H9 (cell line): ENCODE data around the gene SNPH. TPM values are rescaled to one million over a fixed set of nuclear protein-coding genes. Genes with fewer than 3 reads are reported as not detected.
A peak's percentile ranks its signal among the peaks of the same experiment; 100 is the strongest.

ENCODE experiments used
- DNase-seq: peaks from one replicate; pipeline ENCODE4 v3.0.0-alpha.2; 2017
- H2AFZ ChIP-seq: one replicate; pipeline ENCODE4 v1.6.1; 2013; ENCODE audit warnings: mild to moderate bottlenecking, low read length, control low read depth, moderate library complexity
- H2AK5ac ChIP-seq: 2 replicates; pipeline ENCODE4 v1.6.1; 2013; ENCODE audit warnings: low read length, control low read depth, mixed read lengths; ENCODE audit not compliant: insufficient read length
- H2BK120ac ChIP-seq: one replicate; pipeline ENCODE4 v1.6.1; 2013; ENCODE audit warnings: low read depth, mild to moderate bottlenecking, low read length, control low read depth, inconsistent platforms; ENCODE audit not compliant: poor library complexity, severe bottlenecking
- H2BK12ac ChIP-seq: 2 replicates; pipeline ENCODE4 v1.6.1; 2013; ENCODE audit warnings: low read length, control low read depth, mixed read lengths, low read depth; ENCODE audit not compliant: insufficient read length
- H2BK15ac ChIP-seq: 2 replicates; pipeline ENCODE4 v1.6.1; 2013; ENCODE audit warnings: low read depth, low read length, control low read depth
- H2BK20ac ChIP-seq: one replicate; pipeline ENCODE4 v1.6.1; 2013; ENCODE audit warnings: low read depth, mild to moderate bottlenecking, low read length, control low read depth, inconsistent platforms; ENCODE audit not compliant: poor library complexity, severe bottlenecking
- H2BK5ac ChIP-seq: 2 replicates; pipeline ENCODE4 v1.6.1; 2013; ENCODE audit warnings: low read length, control low read depth, mixed read lengths; ENCODE audit not compliant: insufficient read length
- H3K14ac ChIP-seq: 2 replicates; pipeline ENCODE4 v1.6.1; 2013; ENCODE audit warnings: low read length, control low read depth; ENCODE audit not compliant: insufficient read depth
- H3K18ac ChIP-seq: 2 replicates; pipeline ENCODE4 v1.6.1; 2013; ENCODE audit warnings: low read depth, mild to moderate bottlenecking, mixed read lengths, low read length, control low read depth; ENCODE audit not compliant: insufficient read length
- H3K23ac ChIP-seq: 2 replicates; pipeline ENCODE4 v1.6.1; 2013; ENCODE audit warnings: low read length, control low read depth, mixed read lengths, low read depth; ENCODE audit not compliant: insufficient read length
- H3K23me2 ChIP-seq: 2 replicates; pipeline ENCODE4 v1.6.1; 2013; ENCODE audit warnings: low read depth, mild to moderate bottlenecking, mixed read lengths, low read length, control low read depth; ENCODE audit not compliant: insufficient read length, poor library complexity, severe bottlenecking
- H3K27ac ChIP-seq: 2 replicates; pipeline ENCODE4 v1.5.1; 2013; ENCODE audit warnings: low read length, control low read depth, mixed read lengths, low read depth; ENCODE audit not compliant: insufficient read length
- H3K27me3 ChIP-seq: 2 replicates; pipeline ENCODE4 v1.6.1; 2013; ENCODE audit warnings: low read length, control low read depth, inconsistent platforms; ENCODE audit not compliant: insufficient read depth
- H3K4ac ChIP-seq: 2 replicates; pipeline ENCODE4 v1.6.1; 2013; ENCODE audit warnings: low read depth, mild to moderate bottlenecking, control low read depth, inconsistent platforms, low read length, moderate library complexity
- H3K4me1 ChIP-seq: 2 replicates; pipeline ENCODE4 v1.6.1; 2013; ENCODE audit warnings: low read length, control low read depth, inconsistent platforms; ENCODE audit not compliant: insufficient read depth
- H3K4me2 ChIP-seq: 2 replicates; pipeline ENCODE4 v1.6.1; 2013; ENCODE audit warnings: low read length, control low read depth, mixed read lengths; ENCODE audit not compliant: insufficient read length, insufficient read depth
- H3K56ac ChIP-seq: 2 replicates; pipeline ENCODE4 v1.6.1; 2013; ENCODE audit warnings: low read depth, mild to moderate bottlenecking, mixed read lengths, low read length, control low read depth; ENCODE audit not compliant: insufficient read length
- H3K79me1 ChIP-seq: 2 replicates; pipeline ENCODE4 v1.6.1; 2013; ENCODE audit warnings: low read depth, mild to moderate bottlenecking, moderate library complexity, low read length, control low read depth, inconsistent platforms; ENCODE audit not compliant: insufficient read depth, poor library complexity, severe bottlenecking
- H3K79me2 ChIP-seq: 2 replicates; pipeline ENCODE4 v1.6.1; 2013; ENCODE audit warnings: low read length, control low read depth, inconsistent platforms; ENCODE audit not compliant: insufficient read depth
- H3K9ac ChIP-seq: 2 replicates; pipeline ENCODE4 v1.6.1; 2013; ENCODE audit warnings: low read length, control low read depth, mixed read lengths; ENCODE audit not compliant: insufficient read length; ENCODE audit errors: extremely low read depth
- H3K9me3 ChIP-seq: one replicate; pipeline ENCODE4 v1.6.1; 2013; ENCODE audit warnings: low read depth, low read length, inconsistent platforms; ENCODE audit not compliant: control insufficient read depth
- H3T11ph ChIP-seq: one replicate; pipeline ENCODE4 v1.6.1; 2013; ENCODE audit warnings: mild to moderate bottlenecking, low read length, control low read depth, inconsistent platforms
- H4K20me1 ChIP-seq: one replicate; pipeline ENCODE4 v1.6.1; 2013; ENCODE audit not compliant: control insufficient read depth, insufficient read length, insufficient read depth
- H4K5ac ChIP-seq: 2 replicates; pipeline ENCODE4 v1.6.1; 2013; ENCODE audit warnings: low read depth, mild to moderate bottlenecking, mixed read lengths, low read length, control low read depth; ENCODE audit not compliant: insufficient read length
- H4K8ac ChIP-seq: replicated peaks from 2 replicates; pipeline ENCODE4 v1.6.1; 2013; ENCODE audit warnings: low read length, control low read depth, mixed read lengths, low read depth; ENCODE audit not compliant: insufficient read length
- H4K91ac ChIP-seq: 2 replicates; pipeline ENCODE4 v1.6.1; 2013; ENCODE audit warnings: low read depth, mild to moderate bottlenecking, moderate library complexity, mixed read lengths, low read length, control low read depth; ENCODE audit not compliant: insufficient read length
- H3K27ac Mint-ChIP-seq, 3 experiments: 2 replicates in 2 of 3; 3 replicates in 1 of 3; pipeline ENCODE4 v1.8.0; 2020 to 2021; ENCODE audit warnings: mixed read lengths in 3 of 3, mild to moderate bottlenecking in 1 of 3, moderate library complexity in 1 of 3
- H3K27me3 Mint-ChIP-seq: 2 replicates; pipeline ENCODE4 v1.8.0; 2021; ENCODE audit warnings: low read depth, mild to moderate bottlenecking, moderate library complexity, mixed read lengths
- H3K36me3 Mint-ChIP-seq, 3 experiments: 2 replicates in 2 of 3; 3 replicates in 1 of 3; pipeline ENCODE4 v1.8.0; 2020 to 2021; ENCODE audit warnings: low read depth in 3 of 3, mixed read lengths in 3 of 3; ENCODE audit not compliant: insufficient read depth in 1 of 3
- H3K4me1 Mint-ChIP-seq, 2 experiments: 2 replicates each; pipeline ENCODE4 v1.8.0; 2020; ENCODE audit warnings: mixed read lengths in 2 of 2
- H3K4me3 Mint-ChIP-seq, 2 experiments: 2 replicates in 1 of 2; 3 replicates in 1 of 2; pipeline ENCODE4 v1.8.0; 2020 to 2021; ENCODE audit warnings: mild to moderate bottlenecking in 2 of 2, mixed read lengths in 2 of 2, moderate library complexity in 1 of 2
- H3K9me3 Mint-ChIP-seq, 2 experiments: 2 replicates in 1 of 2; 3 replicates in 1 of 2; pipeline ENCODE4 v1.8.0; 2020; ENCODE audit warnings: mild to moderate bottlenecking in 2 of 2, mixed read lengths in 2 of 2, moderate library complexity in 1 of 2
- CTCF ChIP-seq: fragments of 200-600 bp; sonication (generic); conservative IDR thresholded peaks from 3 replicates; pipeline ENCODE4 v1.8.0; 2021; ENCODE audit warnings: antibody characterized with exemption, mild to moderate bottlenecking
- WGBS: extraction: QIAGEN DNeasy Blood & Tissue Kit; methylation state at CpG from one replicate; pipeline ENCODE4 v1.1.7; 2013; ENCODE audit warnings: missing lambda C conversion rate, low lambda C conversion rate, mixed read lengths; ENCODE audit not compliant: insufficient read length; ENCODE audit errors: extremely low coverage; 5-methylcytosine and 5-hydroxymethylcytosine counted together
- total RNA-seq: library from RNA; stranded (reverse); gene quantifications from 2 replicates; pipeline ENCODE4 v1.2.1, GENCODE V29; 2021

SNPH gene
- total RNA-seq, 1 experiment from 2014 or later, result 1.8 TPM

GRCh38 chr20:1325173-1326030, 59.3 kb downstream of the SNPH start:
- H3K18ac ChIP-seq, result peak overlapping the region; percentile 86
- H2AFZ ChIP-seq, result no peak overlapping the region
- H3K27me3 ChIP-seq, result no peaks in the 10 kb centered on the region
- no peaks in the 10 kb centered on the region for H3K9me3 ChIP-seq
- peak overlapping the region; percentile 3 for H2BK5ac ChIP-seq
- Mint-ChIP-seq H3K27ac (no peak overlapping the region), H3K9me3 (no peaks in the 10 kb centered on the region), H3K27me3 (peaks cover 8% of the 10 kb centered on the region), H3K4me3 (no peak overlapping the region), H3K4me1 (peaks cover 4 to 11% of the 10 kb centered on the region in 2 experiments; a peak in 3 of 4 replicates), H3K36me3 (peaks cover 0 to 7% (median 0%) of the 10 kb centered on the region in 3 experiments; a peak in 2 of 7 replicates)
- no peak overlapping the region for H3K4ac ChIP-seq
- no peak for TF ChIP-seq CTCF
- peak; percentile 96 for DNase-seq
- no peak overlapping the region for H3T11ph ChIP-seq
- no peak overlapping the region for H3K23ac ChIP-seq
- 0 out of 2 replicates have a peak, but pooled peaks cover 4% of the 10 kb centered on the region for H3K4me1 ChIP-seq
- peak overlapping the region; percentile 90 for H3K4me2 ChIP-seq
- no peak overlapping the region; the same call in 1 of the 2 replicates for H2BK15ac ChIP-seq
- no peak overlapping the region for H4K91ac ChIP-seq
- no peak overlapping the region for H2BK20ac ChIP-seq
- no peak overlapping the region for H2AK5ac ChIP-seq
- H4K5ac ChIP-seq, result peak overlapping the region; percentile 2
- H3K14ac ChIP-seq, result peak overlapping the region; percentile 31
- peak overlapping the region; percentile 16 for H2BK12ac ChIP-seq
- no peak overlapping the region for H3K27ac ChIP-seq
- peaks cover 6% of the 10 kb centered on the region; the same call in 1 of the 2 replicates for H3K79me2 ChIP-seq
- H2BK120ac ChIP-seq, result no peak overlapping the region
- no peak overlapping the region for H4K8ac ChIP-seq
- peaks cover 9% of the 10 kb centered on the region for H3K23me2 ChIP-seq
- no peak overlapping the region for H3K56ac ChIP-seq
- no CpG with 5 or more reads among the region's 56 CpGs for WGBS
- peak overlapping the region; percentile 80 for H3K9ac ChIP-seq
- no peaks in the 10 kb centered on the region for H4K20me1 ChIP-seq
- peaks cover 13% of the 10 kb centered on the region for H3K79me1 ChIP-seq
